Hepatocyte (in vitro differentiated cells): ENCODE data around the gene PYGL. TPM values are rescaled to one million over a fixed set of nuclear protein-coding genes. Genes with fewer than 3 reads are reported as not detected.

Experiments
- DNase-seq: peaks from one replicate; pipeline ENCODE4 v3.0.0-alpha.2; 2016; ENCODE audit warnings: low spot score
- H2AFZ ChIP-seq: fragments of 200-600 bp; sonication (generic); 2 replicates; pipeline ENCODE4 v1.6.0; 2016; ENCODE audit warnings: antibody characterized with exemption, mild to moderate bottlenecking
- H3K27ac ChIP-seq: fragments of 200-600 bp; sonication (generic); 2 replicates; pipeline ENCODE4 v1.5.1; 2016; ENCODE audit warnings: mild to moderate bottlenecking
- H3K27me3 ChIP-seq: fragments of 200-600 bp; sonication (generic); 2 replicates; pipeline ENCODE4 v1.6.1; 2016
- H3K36me3 ChIP-seq: fragments of 200-600 bp; sonication (generic); replicated peaks from 2 replicates; pipeline ENCODE4 v1.5.1; 2016; ENCODE audit warnings: low read depth; ENCODE audit not compliant: insufficient read depth
- H3K4me1 ChIP-seq: fragments of 200-600 bp; sonication (generic); 2 replicates; pipeline ENCODE4 v1.5.1; 2016; ENCODE audit warnings: mild to moderate bottlenecking, moderate library complexity; ENCODE audit not compliant: insufficient read depth
- H3K4me2 ChIP-seq: fragments of 200-600 bp; sonication (generic); 2 replicates; pipeline ENCODE4 v1.6.0; 2016
- H3K4me3 ChIP-seq: fragments of 200-600 bp; sonication (generic); 2 replicates; pipeline ENCODE4 v1.5.1; 2016; ENCODE audit warnings: mild to moderate bottlenecking
- H3K79me2 ChIP-seq: fragments of 200-600 bp; sonication (generic); 2 replicates; pipeline ENCODE4 v1.6.0; 2017; ENCODE audit warnings: mild to moderate bottlenecking
- H3K9me2 ChIP-seq: fragments of 200-600 bp; sonication (generic); replicated peaks from 2 replicates; pipeline ENCODE4 v1.6.0; 2017; ENCODE audit warnings: mild to moderate bottlenecking; ENCODE audit not compliant: insufficient read depth
- H3K9me3 ChIP-seq: fragments of 200-600 bp; sonication (generic); 2 replicates; pipeline ENCODE4 v1.5.1; 2016; ENCODE audit warnings: low read depth, mild to moderate bottlenecking
- H4K20me1 ChIP-seq: fragments of 200-600 bp; sonication (generic); 2 replicates; pipeline ENCODE4 v1.6.0; 2016; ENCODE audit warnings: mild to moderate bottlenecking; ENCODE audit not compliant: insufficient read depth, poor library complexity, severe bottlenecking
- EZH2 ChIP-seq: fragments of 200-600 bp; sonication (generic); IDR thresholded peaks from 2 replicates; pipeline ENCODE4 v1.6.1; 2016; ENCODE audit warnings: antibody characterized with exemption, mild to moderate bottlenecking, borderline replicate concordance
- EZH2phosphoT487 ChIP-seq: fragments of 200-600 bp; sonication (generic); IDR thresholded peaks from one replicate; pipeline ENCODE4 v1.6.1; 2018; ENCODE audit warnings: antibody characterized with exemption, mild to moderate bottlenecking, low read depth, moderate library complexity; ENCODE audit not compliant: unreplicated experiment, severe bottlenecking
- WGBS: methylation state at CpG from one replicate; pipeline ENCODE4 v1.1.6; 2016; ENCODE audit warnings: low lambda C conversion rate; ENCODE audit errors: missing lambda C conversion rate; 5-methylcytosine and 5-hydroxymethylcytosine counted together
- polyA plus RNA-seq: library from polyadenylated mRNA; unstranded; fragments of >200 nt; fragmentation: Nextera tagmentation; extraction: Ambion mirVana; gene quantifications from 2 replicates; pipeline ENCODE4 v1.2.1, GENCODE V29; 2016
- total RNA-seq: library from RNA; depleted of rRNA; stranded (reverse); fragments of >200 nt; gene quantifications from 2 replicates; pipeline ENCODE4 v1.2.3, GENCODE V29; 2014
- TF ChIP-seq, protein P1 (sequence below): fragments of 200-600 bp; sonication (generic); IDR thresholded peaks from 2 replicates; pipeline ENCODE4 v1.5.1; 2016; ENCODE audit warnings: antibody characterized with exemption, mild to moderate bottlenecking; ENCODE audit not compliant: poor library complexity

The PYGL gene
- total and polyA plus RNA-seq, 2 experiments from 2014 or later = 37.9 to 51.6 TPM

DNA sequence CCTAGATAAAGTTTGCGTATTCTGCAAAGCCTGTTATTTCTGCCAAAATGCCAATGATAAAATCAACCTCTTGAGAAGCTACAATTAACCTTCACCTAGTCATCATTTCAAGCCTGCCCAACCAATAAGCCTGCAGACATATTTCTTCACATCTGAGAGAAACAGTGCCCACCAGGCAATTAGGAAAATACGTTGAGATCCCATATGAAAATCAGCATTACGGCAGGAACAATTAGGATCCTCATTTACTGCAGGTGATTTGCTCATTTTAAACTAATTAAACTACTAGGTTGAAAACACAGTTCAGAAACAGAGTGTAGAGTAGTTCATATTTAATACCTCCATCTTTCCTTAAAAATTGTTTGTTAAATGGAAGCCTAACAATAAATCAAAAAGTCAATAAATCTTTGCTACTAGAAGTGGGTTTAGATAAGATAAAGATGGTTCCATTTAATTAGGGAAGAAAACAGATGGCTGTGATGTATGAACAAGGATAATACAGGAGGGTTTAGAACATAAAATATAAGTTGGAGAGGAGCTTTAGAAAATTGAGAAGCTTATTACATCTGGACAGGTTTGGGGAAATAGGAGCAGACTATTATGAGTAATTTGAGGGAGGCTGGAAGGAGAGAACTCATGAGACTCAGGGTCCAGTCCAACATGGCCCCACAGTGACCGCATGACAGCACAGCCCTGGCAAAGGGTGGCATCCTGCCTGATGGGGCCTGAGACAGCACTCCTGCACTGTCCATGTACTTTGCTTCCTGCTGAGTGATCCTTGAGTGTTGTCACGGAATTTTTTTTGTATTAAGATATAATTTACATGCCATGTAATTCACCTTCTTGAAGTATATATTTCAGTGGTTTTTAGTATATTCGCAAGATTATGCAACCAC, 26.9 kb upstream of the PYGL start:
- TF ChIP-seq, protein P1, sequence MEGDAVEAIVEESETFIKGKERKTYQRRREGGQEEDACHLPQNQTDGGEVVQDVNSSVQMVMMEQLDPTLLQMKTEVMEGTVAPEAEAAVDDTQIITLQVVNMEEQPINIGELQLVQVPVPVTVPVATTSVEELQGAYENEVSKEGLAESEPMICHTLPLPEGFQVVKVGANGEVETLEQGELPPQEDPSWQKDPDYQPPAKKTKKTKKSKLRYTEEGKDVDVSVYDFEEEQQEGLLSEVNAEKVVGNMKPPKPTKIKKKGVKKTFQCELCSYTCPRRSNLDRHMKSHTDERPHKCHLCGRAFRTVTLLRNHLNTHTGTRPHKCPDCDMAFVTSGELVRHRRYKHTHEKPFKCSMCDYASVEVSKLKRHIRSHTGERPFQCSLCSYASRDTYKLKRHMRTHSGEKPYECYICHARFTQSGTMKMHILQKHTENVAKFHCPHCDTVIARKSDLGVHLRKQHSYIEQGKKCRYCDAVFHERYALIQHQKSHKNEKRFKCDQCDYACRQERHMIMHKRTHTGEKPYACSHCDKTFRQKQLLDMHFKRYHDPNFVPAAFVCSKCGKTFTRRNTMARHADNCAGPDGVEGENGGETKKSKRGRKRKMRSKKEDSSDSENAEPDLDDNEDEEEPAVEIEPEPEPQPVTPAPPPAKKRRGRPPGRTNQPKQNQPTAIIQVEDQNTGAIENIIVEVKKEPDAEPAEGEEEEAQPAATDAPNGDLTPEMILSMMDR = no peak
- TF ChIP-seq EZH2 = no peak
- TF ChIP-seq EZH2phosphoT487 = no peak
- H3K79me2 ChIP-seq = no peaks in the 10 kb centered on the region
- no peaks in the 10 kb centered on the region for H3K4me1 ChIP-seq
- no peaks in the 10 kb centered on the region for H3K9me3 ChIP-seq
- H3K4me3 ChIP-seq = no peak overlapping the region
- no peaks in the 10 kb centered on the region for H4K20me1 ChIP-seq
- no peak overlapping the region for H3K4me2 ChIP-seq
- H3K9me2 ChIP-seq = no peaks in the 10 kb centered on the region
- WGBS = 81% methylated on average over 6 of the region's 6 CpGs
- no peak overlapping the region for H3K27ac ChIP-seq
- H3K27me3 ChIP-seq = no peaks in the 10 kb centered on the region
- no peaks in the 10 kb centered on the region for H3K36me3 ChIP-seq
- DNase-seq = no peak
- no peak overlapping the region for H2AFZ ChIP-seq

GRCh38 chr14:50967790-50968189, 23.5 kb upstream of the PYGL start:
- Histone ChIP-seq H3K27ac (no peak overlapping the region), H3K4me1 (no peaks in the 10 kb centered on the region), H3K36me3 (no peaks in the 10 kb centered on the region), H4K20me1 (no peaks in the 10 kb centered on the region), H3K79me2 (no peaks in the 10 kb centered on the region), H3K9me3 (no peaks in the 10 kb centered on the region), H2AFZ (no peak overlapping the region), H3K4me3 (no peak overlapping the region), H3K27me3 (no peaks in the 10 kb centered on the region), H3K4me2 (no peak overlapping the region), H3K9me2 (no peaks in the 10 kb centered on the region)
- DNase-seq = no peak
- TF ChIP-seq, protein P1 = no peak
- TF ChIP-seq EZH2phosphoT487 (no peak), EZH2 (no peak)
- WGBS = 63% methylated on average over 2 of the region's 2 CpGs

DNA sequence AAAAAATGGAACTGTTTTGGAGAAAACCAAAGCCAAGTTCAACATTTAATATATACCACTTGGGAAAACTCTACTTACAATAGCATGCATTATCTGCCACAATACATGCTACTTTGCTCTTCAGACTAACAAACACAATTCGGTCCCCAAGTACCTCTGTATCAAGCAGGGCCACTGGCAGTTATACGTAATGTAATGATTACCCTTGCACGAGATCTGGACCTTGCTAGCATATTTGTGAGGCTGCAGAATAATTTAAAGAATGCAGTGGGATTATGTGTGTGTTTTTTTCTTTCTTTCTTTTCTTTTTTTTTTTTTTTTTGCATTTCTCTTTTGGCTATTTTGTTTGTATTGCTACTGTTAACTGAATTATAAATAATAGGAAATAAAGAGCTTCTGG, 22.8 kb upstream of the PYGL start:
- Histone ChIP-seq H4K20me1 (no peaks in the 10 kb centered on the region), H3K27ac (no peak overlapping the region), H3K27me3 (no peaks in the 10 kb centered on the region), H3K36me3 (no peaks in the 10 kb centered on the region), H3K79me2 (no peaks in the 10 kb centered on the region), H3K9me3 (no peaks in the 10 kb centered on the region), H3K9me2 (no peaks in the 10 kb centered on the region), H3K4me3 (no peak overlapping the region), H3K4me1 (peaks cover 4% of the 10 kb centered on the region), H2AFZ (no peak overlapping the region), H3K4me2 (no peak overlapping the region)
- no peak for DNase-seq
- TF ChIP-seq EZH2 (no peak), EZH2phosphoT487 (no peak)
- TF ChIP-seq, protein P1 = no peak
- 47% methylated on average over 3 of the region's 3 CpGs for WGBS
